Retina (tissue), 1 donor: ENCODE measurements around the gene IMMP2L.
"Not testable (repeated sequence)": the region's sequence is repeated elsewhere in the genome, so short reads cannot be mapped to it uniquely, and the experiment has no call there.

Experiments
- DNase-seq: peaks from one replicate; pipeline ENCODE4 v3.0.0-alpha.2; 2016

The IMMP2L gene

GRCh38 chr7:110760341-110760740 is 802.0 kb downstream of the IMMP2L start:
- no peak for DNase-seq

GRCh38 chr7:110759069-110759468 is 803.2 kb downstream of the IMMP2L start:
- DNase-seq, result no peak

DNA sequence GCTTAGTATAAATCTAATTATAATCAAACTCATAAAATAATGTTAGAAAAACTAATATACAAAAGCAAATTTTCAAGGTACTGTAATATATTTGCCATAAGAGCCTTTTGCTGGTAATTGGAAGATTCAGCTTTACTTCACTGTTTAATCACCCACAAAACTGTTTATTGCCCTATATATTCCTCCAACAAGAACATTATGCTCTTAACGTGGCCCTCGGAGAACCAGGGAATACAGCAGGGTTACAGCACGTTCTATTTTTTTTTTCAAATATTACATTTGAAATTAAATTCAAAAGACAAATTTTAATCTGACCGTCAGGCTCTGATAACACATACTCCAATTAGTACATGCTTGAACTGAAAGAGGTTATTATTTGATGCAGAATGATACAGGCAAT is 807.6 kb downstream of the IMMP2L start:
- DNase-seq, result no peak

GRCh38 chr7:110750931-110751605 is 811.2 kb downstream of the IMMP2L start:
- no peak for DNase-seq

GRCh38 chr7:110733221-110733620 is 829.1 kb downstream of the IMMP2L start:
- no peak for DNase-seq

DNA sequence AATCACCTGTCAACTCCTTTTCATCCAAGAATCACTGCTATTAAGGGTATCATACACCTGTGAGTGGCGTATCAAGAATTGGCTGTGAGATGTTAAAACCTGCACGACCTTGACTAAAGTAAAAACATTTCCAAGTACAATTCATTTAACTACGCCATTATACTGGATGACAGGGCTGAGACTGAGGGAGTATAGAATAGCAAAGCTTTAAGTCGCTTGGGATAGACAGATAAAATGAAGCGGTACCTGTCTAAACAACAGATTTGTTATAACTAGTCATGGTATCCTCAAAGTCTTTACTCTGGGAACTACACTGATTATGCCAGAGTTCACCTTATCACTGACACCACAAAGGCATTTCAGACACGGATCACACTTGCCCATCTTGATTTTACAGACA is 837.5 kb downstream of the IMMP2L start:
- no peak for DNase-seq

- no peak for DNase-seq
Observed at GRCh38 chr7:110721395-110721794, 840.9 kb downstream of the IMMP2L start.

DNA sequence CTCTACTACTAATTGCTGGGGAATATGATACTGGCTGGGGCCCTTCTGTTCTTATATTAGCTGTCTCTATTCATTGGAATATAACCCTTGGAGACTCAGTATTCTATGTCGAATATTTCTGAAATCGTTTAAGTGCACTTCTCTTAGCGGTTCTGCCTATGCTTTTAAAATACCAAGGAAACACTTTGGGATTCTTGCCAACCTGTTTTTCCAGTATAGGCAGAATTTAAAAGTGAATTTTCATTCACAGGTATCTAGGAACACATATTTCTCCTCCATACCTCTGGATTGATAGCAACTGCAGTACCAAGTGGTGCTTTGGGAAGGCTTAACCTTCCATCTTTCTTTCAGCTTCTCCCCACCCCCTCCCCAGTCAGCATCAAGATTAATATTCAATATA is 841.7 kb downstream of the IMMP2L start:
- DNase-seq, result no peak

- DNase-seq, result no peak
Observed at GRCh38 chr7:110719741-110720140, 842.6 kb downstream of the IMMP2L start.

- DNase-seq, result no peak
Observed at GRCh38 chr7:110718503-110719205, 843.6 kb downstream of the IMMP2L start.

- no peak for DNase-seq
Observed at GRCh38 chr7:110704225-110704624, 858.1 kb downstream of the IMMP2L start.

DNA sequence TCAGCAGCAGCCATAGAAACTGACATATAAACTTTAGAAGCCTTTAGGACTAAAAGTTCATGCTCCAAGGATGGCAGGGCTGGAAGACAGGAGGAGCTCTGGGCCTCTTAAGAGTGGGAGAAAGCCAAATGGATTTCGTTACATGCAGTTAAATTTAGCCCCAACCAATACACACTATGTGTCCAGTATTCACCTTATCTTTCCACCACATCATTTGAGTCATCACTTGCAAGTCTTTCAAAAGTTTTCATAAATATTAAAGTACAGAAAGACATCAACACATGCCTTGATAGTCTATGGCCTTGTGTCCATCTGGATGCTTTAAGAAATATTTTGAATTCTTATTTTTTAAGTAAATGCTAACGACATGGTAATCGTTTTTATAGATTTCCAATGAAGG is 863.7 kb downstream of the IMMP2L start:
- DNase-seq, result no peak

- no peak for DNase-seq
Observed at GRCh38 chr7:110693344-110693743, 868.9 kb downstream of the IMMP2L start.

- no peak for DNase-seq
Observed at GRCh38 chr7:110688908-110689307, 873.4 kb downstream of the IMMP2L start.

DNA sequence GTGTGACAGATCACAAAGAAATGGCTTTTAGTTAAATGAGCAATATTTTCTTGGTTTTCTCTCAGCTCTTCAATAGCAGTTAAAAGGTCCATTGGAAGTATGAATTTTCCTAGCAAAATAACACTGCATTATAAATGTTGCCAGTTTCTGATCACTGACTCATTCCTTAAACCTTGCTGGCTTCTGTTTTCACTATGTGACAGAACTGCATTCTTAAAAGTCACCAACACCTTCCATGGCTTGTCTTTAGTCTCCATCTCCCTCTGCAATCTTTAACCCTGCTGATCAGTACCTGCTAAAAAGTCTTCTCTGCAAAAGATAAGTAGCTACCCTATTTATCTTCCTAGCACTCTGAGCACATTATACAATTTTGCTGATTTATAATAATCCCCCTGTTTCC is 876.4 kb downstream of the IMMP2L start:
- DNase-seq, result no peak

DNA sequence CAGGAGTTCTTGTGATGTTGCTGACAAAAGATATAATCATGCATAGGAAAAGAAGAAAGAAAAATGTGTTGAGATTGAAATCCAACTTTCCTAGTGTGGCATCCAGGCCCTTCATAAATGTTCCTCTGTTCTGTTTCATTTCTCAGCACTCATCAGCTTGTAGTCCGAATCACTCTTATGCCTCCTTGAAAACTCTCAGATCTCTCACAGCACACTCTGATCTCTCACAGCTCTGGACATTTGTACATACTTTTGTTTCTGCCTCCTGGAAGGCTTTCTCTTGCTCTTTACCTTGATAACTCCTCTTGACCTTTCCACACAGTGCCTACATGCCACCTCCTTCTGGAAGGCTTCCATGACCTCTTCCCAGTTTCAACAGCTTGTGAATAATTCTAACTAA is 880.4 kb downstream of the IMMP2L start:
- no peak for DNase-seq

GRCh38 chr7:110677405-110677804 is 884.9 kb downstream of the IMMP2L start:
- DNase-seq, result no peak

- DNase-seq, result no peak
Observed at GRCh38 chr7:110676785-110677184, 885.5 kb downstream of the IMMP2L start.

- DNase-seq, result no peak
Observed at GRCh38 chr7:110675383-110676103, 886.7 kb downstream of the IMMP2L start.

DNA sequence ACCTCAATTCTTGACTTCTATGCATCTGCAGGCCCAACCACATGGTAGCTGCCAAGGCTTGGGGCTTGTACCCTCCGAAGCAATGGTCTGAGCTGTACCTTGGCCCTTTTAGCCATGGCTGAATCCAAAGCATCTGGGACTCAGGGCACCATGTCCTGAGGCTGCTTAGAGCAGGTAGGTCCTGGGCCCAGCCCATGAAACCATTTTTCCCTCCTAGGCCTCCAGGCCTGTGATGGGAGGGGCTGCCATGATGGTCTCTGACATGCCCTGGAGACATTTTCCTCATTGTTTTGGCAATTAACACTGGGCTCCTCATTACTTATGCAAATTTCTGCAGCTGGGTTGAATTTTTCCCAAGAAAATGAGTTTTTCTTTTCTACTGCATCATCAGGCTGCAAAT is 889.1 kb downstream of the IMMP2L start:
- DNase-seq, result no peak

DNA sequence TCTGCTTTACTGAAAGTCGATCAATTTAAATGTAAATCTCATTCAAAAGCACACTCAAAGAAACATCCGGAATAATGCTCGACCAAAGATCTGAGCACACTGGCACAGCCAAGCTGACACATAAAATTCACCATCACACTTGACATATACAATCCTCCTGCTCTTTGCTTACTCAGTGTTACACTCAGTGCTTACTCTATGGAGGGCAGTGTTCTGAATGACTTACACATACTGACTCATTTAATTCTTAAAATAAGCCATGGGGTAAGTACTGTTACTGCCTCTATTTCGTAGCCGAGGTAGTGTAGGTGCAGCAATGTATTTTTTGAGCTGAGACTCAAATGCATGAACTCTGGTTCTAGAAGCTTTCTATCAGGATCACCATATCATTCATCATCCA is 892.9 kb downstream of the IMMP2L start:
- no peak for DNase-seq

- no peak for DNase-seq
Observed at GRCh38 chr7:110664803-110665202, 897.5 kb downstream of the IMMP2L start.

DNA sequence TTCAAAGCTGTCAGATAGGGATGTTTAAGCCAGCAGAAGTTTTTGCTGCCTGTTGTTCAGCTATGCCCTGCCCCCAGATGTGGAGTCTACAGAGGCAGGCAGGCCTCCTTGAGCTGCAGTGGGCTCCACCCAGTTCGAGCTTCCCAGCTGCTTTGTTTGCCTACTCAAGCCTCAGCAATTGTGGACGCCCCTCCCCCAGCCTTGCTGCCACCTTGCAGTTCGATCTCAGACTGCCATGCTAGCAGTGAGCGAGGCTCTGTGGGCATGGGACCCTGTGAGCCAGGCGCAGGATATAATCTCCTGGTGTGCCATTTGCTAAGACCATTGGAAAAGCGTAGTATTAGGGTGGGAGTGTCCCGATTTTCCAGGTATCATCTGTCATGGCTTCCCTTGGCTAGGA is 901.7 kb downstream of the IMMP2L start:
- DNase-seq, result not testable (repeated sequence)

GRCh38 chr7:110650328-110650727 is 912.0 kb downstream of the IMMP2L start:
- no peak for DNase-seq
